Spleen (tissue), 11 donors: ENCODE results near the gene TMEM138. TPM values are rescaled to one million over a fixed set of nuclear protein-coding genes. Genes with fewer than 3 reads are reported as not detected.

ENCODE experiments used
- DNase-seq: peaks from one replicate; pipeline ENCODE4 v3.0.0-alpha.2; 2020
- H3K27ac ChIP-seq, 8 donors: fragments of 200-600 bp; sonication (generic) in 7 of 8; 1 replicate in 4 of 8; 2 replicates in 4 of 8; pipeline versions ENCODE4 v1.5.0 to v1.8.0; 2016 to 2021; ENCODE audit warnings: inconsistent platforms in 4 of 8, mild to moderate bottlenecking in 4 of 8, moderate library complexity in 1 of 8
- H3K27me3 ChIP-seq, 7 donors: fragments of 200-600 bp; sonication (generic) in 6 of 7; replicated peaks in 1 of 7; 1 replicate in 4 of 7; 2 replicates in 3 of 7; pipeline versions ENCODE4 v1.5.0 to v1.8.0; 2016 to 2021; ENCODE audit warnings: inconsistent platforms in 3 of 7, mild to moderate bottlenecking in 1 of 7
- H3K36me3 ChIP-seq, 6 donors: fragments of 200-600 bp; sonication (generic) in 5 of 6; 1 replicate in 4 of 6; 2 replicates in 2 of 6; pipeline versions ENCODE4 v1.5.0 to v1.8.0; 2016 to 2021; ENCODE audit warnings: inconsistent platforms in 2 of 6
- H3K4me1 ChIP-seq, 6 donors: fragments of 200-600 bp; sonication (generic) in 5 of 6; 1 replicate in 3 of 6; 2 replicates in 3 of 6; pipeline versions ENCODE4 v1.5.0 to v1.8.0; 2016 to 2021; ENCODE audit warnings: inconsistent platforms in 3 of 6
- H3K4me3 ChIP-seq, 8 donors: fragments of 200-600 bp; sonication (generic) in 7 of 8; 1 replicate in 4 of 8; 2 replicates in 4 of 8; pipeline versions ENCODE4 v1.5.0 to v1.8.0; 2016 to 2021; ENCODE audit warnings: inconsistent platforms in 4 of 8, mild to moderate bottlenecking in 4 of 8, moderate library complexity in 2 of 8
- H3K9me3 ChIP-seq, 8 donors: fragments of 200-600 bp; sonication (generic) in 7 of 8; 1 replicate in 4 of 8; 2 replicates in 4 of 8; pipeline versions ENCODE4 v1.5.0 to v1.8.0; 2016 to 2021; ENCODE audit warnings: inconsistent platforms in 4 of 8
- POLR2A ChIP-seq, 3 donors: fragments of 450-650 bp; IDR thresholded peaks; one replicate each; pipeline ENCODE4 v1.5.1; 2017; ENCODE audit warnings: antibody characterized with exemption in 3 of 3, mild to moderate bottlenecking in 1 of 3
- POLR2AphosphoS5 ChIP-seq, 3 donors: sonication (generic); formaldehyde crosslinking; IDR thresholded peaks; one replicate each; pipeline ENCODE4 v1.5.1; 2017; ENCODE audit warnings: antibody characterized with exemption in 3 of 3
- WGBS, 5 donors: extraction: QIAGEN DNeasy Blood & Tissue Kit in 3 of 5; methylation state at CpG; one replicate each; pipeline versions ENCODE4 v1.1.5 to v1.1.7; 2013 to 2018; 5-methylcytosine and 5-hydroxymethylcytosine counted together
- intact Hi-C: fragments of 100-400 bp; cut with DNase I; formaldehyde crosslinking; loops from one replicate; pipeline ENCODE4 v1.15.0; 2023; ENCODE audit warnings: low total_unique reads
- polyA plus RNA-seq, 3 donors: library from polyadenylated mRNA; stranded (reverse); fragments of 200-250 nt; gene quantifications; one replicate each; pipeline ENCODE4 v1.2.1, GENCODE V29; 2013
- total RNA-seq, 7 donors: library from RNA; depleted of rRNA in 3 of 7; stranded (reverse); fragments of >200 nt in 3 of 7; fragmentation: NEBNext Ultra II Directional in 4 of 7; extraction: Animal tissue kit (Norgen Biotek cat#: 25700) in 4 of 7; gene quantifications; one replicate each; pipeline versions ENCODE4 v1.1.0 to v1.2.1, GENCODE V29; 2016 to 2021
- TF ChIP-seq, protein P1 (sequence below), 11 experiments: fragments of 200-600 bp in 7 of 11; fragments of 450-650 bp in 4 of 11; sonication (generic) in 4 of 11; IDR thresholded peaks in 8 of 11; conservative IDR thresholded peaks in 3 of 11; 1 replicate in 7 of 11; 2 replicates in 4 of 11; pipeline versions ENCODE4 v1.4.0 to v1.8.0; 2016 to 2021; ENCODE audit warnings: antibody characterized with exemption in 11 of 11, inconsistent platforms in 4 of 11, mild to moderate bottlenecking in 1 of 11
- donor health status: healthy with polysubstance abuse.
- donor health status: DM: no; HTN: no; CAD: no; lungs with moderate emphysema.
- donor health status: DM: no; HTN: no; CAD: no.
- donor health status: Bipolar disorder and iron deficiency.
- donor health status: healthy.
- donor health status: DM: no; HTN: no; CAD: no.
- donor health status: DM: yes; HTN: yes; CAD: no.

Gene TMEM138
- total and polyA plus RNA-seq, 10 donors = 26.8 to 53.9 (median 42.5) TPM

DNA sequence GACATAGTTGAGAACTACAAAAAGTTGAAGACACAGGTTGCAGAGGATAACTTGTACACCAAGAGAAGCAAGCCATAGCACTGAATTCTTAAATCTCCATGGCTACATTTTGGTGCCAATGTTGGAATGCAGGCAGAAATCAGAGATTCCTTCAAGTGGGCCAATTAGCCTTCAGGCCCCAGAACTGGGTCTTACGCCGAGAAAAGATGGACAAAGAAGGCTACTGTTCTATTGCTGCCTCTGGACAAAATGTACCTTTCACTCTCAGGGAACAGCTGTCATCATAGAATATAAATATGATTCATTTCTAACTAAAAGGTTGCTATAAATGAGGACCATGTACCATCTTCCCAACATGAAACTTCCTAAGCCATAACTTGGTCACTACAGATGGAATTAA, 43.9 kb downstream of the TMEM138 start:
- peaks cover 0 to 100% (median 88%) of the 10 kb centered on the region in 6 donors for H3K36me3 ChIP-seq
- intact Hi-C loops = no loop called here
- no peak overlapping the region for H3K27ac ChIP-seq
- no peaks in the 10 kb centered on the region for H3K9me3 ChIP-seq
- DNase-seq = no peak
- no peaks in the 10 kb centered on the region for H3K27me3 ChIP-seq
- no peak overlapping the region for H3K4me3 ChIP-seq
- H3K4me1 ChIP-seq = no peaks in the 10 kb centered on the region
- WGBS, 5 donors = 93 to 100% (median 96%) methylated on average over 2 of the region's 2 CpGs
- TF ChIP-seq POLR2AphosphoS5 (IDR thresholded peaks at IDR 0.05) (no peak), POLR2A (IDR thresholded peaks at IDR 0.05) (no peak)
- TF ChIP-seq, protein P1, sequence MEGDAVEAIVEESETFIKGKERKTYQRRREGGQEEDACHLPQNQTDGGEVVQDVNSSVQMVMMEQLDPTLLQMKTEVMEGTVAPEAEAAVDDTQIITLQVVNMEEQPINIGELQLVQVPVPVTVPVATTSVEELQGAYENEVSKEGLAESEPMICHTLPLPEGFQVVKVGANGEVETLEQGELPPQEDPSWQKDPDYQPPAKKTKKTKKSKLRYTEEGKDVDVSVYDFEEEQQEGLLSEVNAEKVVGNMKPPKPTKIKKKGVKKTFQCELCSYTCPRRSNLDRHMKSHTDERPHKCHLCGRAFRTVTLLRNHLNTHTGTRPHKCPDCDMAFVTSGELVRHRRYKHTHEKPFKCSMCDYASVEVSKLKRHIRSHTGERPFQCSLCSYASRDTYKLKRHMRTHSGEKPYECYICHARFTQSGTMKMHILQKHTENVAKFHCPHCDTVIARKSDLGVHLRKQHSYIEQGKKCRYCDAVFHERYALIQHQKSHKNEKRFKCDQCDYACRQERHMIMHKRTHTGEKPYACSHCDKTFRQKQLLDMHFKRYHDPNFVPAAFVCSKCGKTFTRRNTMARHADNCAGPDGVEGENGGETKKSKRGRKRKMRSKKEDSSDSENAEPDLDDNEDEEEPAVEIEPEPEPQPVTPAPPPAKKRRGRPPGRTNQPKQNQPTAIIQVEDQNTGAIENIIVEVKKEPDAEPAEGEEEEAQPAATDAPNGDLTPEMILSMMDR (IDR thresholded peaks at IDR 0.05 in 8 of 11, conservative IDR thresholded peaks at IDR 0.05 in 3 of 11) = no peak

DNA sequence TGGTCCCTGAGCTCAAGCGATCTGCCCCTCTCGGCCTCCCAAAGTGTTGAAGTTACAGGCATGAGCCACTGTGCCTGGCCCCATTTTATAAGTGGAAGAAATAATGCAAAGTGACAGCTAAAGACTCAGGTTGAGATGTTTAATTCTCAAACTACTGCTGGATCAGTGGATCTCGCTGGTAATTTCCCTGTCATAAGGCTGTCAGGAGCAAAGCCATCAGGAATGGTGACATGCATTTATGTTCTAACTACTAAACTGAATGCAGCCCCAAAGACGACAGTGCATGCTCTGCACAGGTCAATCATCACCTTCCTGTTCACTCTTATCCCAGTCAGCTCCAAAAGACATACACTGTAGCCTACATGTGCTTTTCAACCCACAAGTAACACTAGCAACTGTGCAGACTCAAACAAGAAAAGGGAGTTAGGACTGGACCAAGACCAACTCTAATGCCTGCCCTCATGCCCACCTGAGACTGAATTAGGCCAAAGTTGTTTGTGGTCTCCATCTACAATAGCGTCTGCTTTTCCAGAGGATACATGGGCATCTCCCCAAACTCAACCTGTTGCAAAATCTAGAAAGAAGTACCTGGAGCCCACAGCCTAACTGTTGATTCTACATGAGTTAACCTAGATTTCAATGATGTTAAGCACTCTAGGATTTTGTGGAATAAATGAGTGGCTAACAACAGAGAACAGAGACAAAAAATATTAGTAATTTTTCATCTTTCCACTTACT, 45.0 kb downstream of the TMEM138 start:
- 89 to 99% (median 96%) methylated on average over 5 of the region's 5 CpGs for WGBS, 5 donors
- H3K36me3 ChIP-seq = peaks cover 5 to 100% (median 97%) of the 10 kb centered on the region in 6 donors

DNA sequence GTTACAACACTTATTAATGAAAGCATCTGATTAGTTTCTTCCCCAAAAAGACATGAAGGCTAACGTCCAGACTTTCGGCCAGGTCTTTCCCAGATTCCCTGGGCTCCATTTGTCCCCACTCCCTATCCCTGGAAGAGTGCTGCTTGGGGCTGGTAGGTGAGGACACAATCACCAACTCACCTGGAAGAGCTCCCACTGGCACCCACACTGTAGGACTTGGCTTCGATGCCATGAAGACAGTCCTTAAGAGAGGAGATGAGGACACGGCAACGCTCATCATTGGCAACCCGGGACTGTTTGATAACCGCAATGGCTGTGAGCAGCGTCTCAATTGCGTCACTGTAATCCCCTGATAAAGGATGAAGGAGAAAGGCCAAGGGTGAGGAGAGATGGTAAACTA, 49.4 kb downstream of the TMEM138 start:
- Histone ChIP-seq H3K4me1 (peaks cover 0 to 12% (median 4%) of the 10 kb centered on the region in 6 donors), H3K27me3 (no peaks in the 10 kb centered on the region), H3K36me3 (peaks cover 5 to 100% (median 99%) of the 10 kb centered on the region in 6 donors), H3K27ac (no peak overlapping the region), H3K4me3 (no peak overlapping the region), H3K9me3 (no peaks in the 10 kb centered on the region)
- intact Hi-C loops = no loop called here
- WGBS, 5 donors = 79 to 90% (median 85%) methylated on average over 9 of the region's 9 CpGs
- no peak for DNase-seq
- TF ChIP-seq, protein P1 (IDR thresholded peaks at IDR 0.05 in 8 of 11, conservative IDR thresholded peaks at IDR 0.05 in 3 of 11) = no peak
- peak in 1 of 3 donors; percentile 40 for TF ChIP-seq POLR2AphosphoS5 (IDR thresholded peaks at IDR 0.05)

More for the DNA sequence above, 45.0 kb downstream of the TMEM138 start:
- no peak overlapping the region for H3K4me3 ChIP-seq
- no peak overlapping the region for H3K27ac ChIP-seq
- H3K9me3 ChIP-seq = no peaks in the 10 kb centered on the region
- no peaks in the 10 kb centered on the region for H3K27me3 ChIP-seq
- H3K4me1 ChIP-seq = no peaks in the 10 kb centered on the region
- TF ChIP-seq POLR2A (IDR thresholded peaks at IDR 0.05) = no peak
- TF ChIP-seq POLR2AphosphoS5 (IDR thresholded peaks at IDR 0.05) = no peak
- TF ChIP-seq, protein P1 (IDR thresholded peaks at IDR 0.05 in 8 of 11, conservative IDR thresholded peaks at IDR 0.05 in 3 of 11) = no peak
- intact Hi-C loops = no loop called here
- DNase-seq = no peak

DNA sequence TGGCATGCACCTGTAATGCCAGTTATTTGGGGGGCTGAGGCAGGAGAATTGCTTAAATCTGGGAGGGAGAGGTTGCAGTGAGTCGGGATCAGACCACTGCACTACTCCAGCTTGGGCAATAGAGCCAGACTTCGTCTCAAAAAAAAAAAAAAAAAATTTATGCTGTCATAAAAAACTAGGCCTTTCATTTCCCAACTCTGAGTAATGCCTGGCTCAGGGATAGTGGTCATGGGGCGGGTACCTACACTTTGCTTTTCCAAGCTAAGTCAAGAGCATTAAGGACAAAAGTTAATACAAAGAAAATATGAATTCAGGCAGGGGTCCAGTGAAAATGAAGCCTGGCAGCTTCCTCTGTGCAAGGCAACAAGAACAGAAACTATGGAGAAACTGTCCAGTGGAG, 51.3 kb downstream of the TMEM138 start:
- WGBS, 5 donors = 81 to 100% (median 84%) methylated on average over 3 of the region's 3 CpGs
- no peak overlapping the region for H3K27ac ChIP-seq

More for the DNA sequence above, 51.3 kb downstream of the TMEM138 start:
- intact Hi-C loops = no loop called here
- Histone ChIP-seq H3K36me3 (peaks cover 5 to 100% (median 97%) of the 10 kb centered on the region in 6 donors), H3K4me3 (no peak overlapping the region), H3K9me3 (no peaks in the 10 kb centered on the region), H3K4me1 (peaks cover 0 to 31% (median 17%) of the 10 kb centered on the region in 6 donors), H3K27me3 (no peaks in the 10 kb centered on the region)
- TF ChIP-seq POLR2A (IDR thresholded peaks at IDR 0.05) (no peak), POLR2AphosphoS5 (IDR thresholded peaks at IDR 0.05) (no peak)
- TF ChIP-seq, protein P1 (IDR thresholded peaks at IDR 0.05 in 8 of 11, conservative IDR thresholded peaks at IDR 0.05 in 3 of 11) = no peak
- no peak for DNase-seq
